Measurements from ENCODE around the gene SLC13A3. TPM values are rescaled to one million over a fixed set of nuclear protein-coding genes. Genes with fewer than 3 reads are reported as not detected.

SLC13A3 gene
- total RNA-seq, 1 experiment from 2014 or later, result 17.5 TPM

DNA sequence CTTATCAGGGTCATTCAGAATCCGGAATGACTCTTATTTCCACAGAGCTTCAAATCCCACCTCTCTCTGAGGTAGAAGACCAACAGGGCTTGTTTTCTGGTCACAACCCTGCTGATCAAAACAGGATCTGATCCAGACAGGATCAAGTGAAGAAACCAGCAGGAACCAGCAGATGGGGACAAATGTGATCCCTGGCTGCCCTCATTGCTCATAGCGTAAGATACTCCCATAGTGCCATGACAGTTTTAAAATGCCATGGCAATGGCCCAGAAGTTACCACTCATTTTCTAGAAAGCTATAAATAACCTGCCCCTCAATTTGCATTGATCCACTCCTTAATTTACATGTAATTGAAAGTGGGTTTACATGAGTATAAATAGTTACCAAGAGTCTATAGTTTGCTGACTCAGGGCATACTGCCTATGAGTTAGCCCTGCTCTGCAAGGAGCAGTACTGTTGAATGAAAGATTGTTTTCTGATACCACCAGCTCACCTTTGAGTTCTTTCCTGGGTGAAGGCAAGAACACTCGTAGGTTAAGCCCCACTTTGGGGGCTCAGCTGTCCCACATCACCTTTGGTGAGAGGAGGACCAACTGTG lies 131.7 kb downstream of the SLC13A3 start:
- H2BK120ac ChIP-seq (ENCODE audit: low read depth, low read length, poor library complexity, severe bottlenecking), result no peak overlapping the region
- TF ChIP-seq, protein P1, sequence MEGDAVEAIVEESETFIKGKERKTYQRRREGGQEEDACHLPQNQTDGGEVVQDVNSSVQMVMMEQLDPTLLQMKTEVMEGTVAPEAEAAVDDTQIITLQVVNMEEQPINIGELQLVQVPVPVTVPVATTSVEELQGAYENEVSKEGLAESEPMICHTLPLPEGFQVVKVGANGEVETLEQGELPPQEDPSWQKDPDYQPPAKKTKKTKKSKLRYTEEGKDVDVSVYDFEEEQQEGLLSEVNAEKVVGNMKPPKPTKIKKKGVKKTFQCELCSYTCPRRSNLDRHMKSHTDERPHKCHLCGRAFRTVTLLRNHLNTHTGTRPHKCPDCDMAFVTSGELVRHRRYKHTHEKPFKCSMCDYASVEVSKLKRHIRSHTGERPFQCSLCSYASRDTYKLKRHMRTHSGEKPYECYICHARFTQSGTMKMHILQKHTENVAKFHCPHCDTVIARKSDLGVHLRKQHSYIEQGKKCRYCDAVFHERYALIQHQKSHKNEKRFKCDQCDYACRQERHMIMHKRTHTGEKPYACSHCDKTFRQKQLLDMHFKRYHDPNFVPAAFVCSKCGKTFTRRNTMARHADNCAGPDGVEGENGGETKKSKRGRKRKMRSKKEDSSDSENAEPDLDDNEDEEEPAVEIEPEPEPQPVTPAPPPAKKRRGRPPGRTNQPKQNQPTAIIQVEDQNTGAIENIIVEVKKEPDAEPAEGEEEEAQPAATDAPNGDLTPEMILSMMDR (conservative IDR thresholded peaks at IDR 0.05), result no peak
- Mint-ChIP-seq H3K4me3 (no peak overlapping the region; a peak in 1 of 5 replicates), H3K4me1 (peaks cover 0 to 6% of the 10 kb centered on the region in 2 experiments; a peak in 3 of 4 replicates), H3K9me3 (peaks cover 0 to 5% of the 10 kb centered on the region in 2 experiments; a peak in 2 of 5 replicates), H3K27me3 (ENCODE audit: low read depth) (peaks cover 33% of the 10 kb centered on the region), H3K27ac (no peak overlapping the region), H3K36me3 (ENCODE audit: insufficient read depth in 1 of 3, low read depth in 3 of 3) (no peaks in the 10 kb centered on the region; a peak in 1 of 7 replicates)
- no peak overlapping the region for H2BK15ac ChIP-seq (ENCODE audit: low read depth, low read length)
- no peak overlapping the region for H2AFZ ChIP-seq (ENCODE audit: low read length)
- no peak overlapping the region for H2BK5ac ChIP-seq (ENCODE audit: insufficient read length, low read length)
- no peak overlapping the region for H2BK20ac ChIP-seq (ENCODE audit: low read depth, low read length, poor library complexity, severe bottlenecking)
- H3K79me1 ChIP-seq (ENCODE audit: insufficient read depth, low read depth, low read length, poor library complexity, severe bottlenecking), result no peaks in the 10 kb centered on the region
- no peaks in the 10 kb centered on the region for H3K23me2 ChIP-seq (ENCODE audit: insufficient read length, low read depth, low read length, poor library complexity, severe bottlenecking)
- H3K56ac ChIP-seq (ENCODE audit: insufficient read length, low read depth, low read length), result no peak overlapping the region
- H2AK5ac ChIP-seq (ENCODE audit: insufficient read length, low read length), result no peak overlapping the region
- H3K4me1 ChIP-seq (ENCODE audit: insufficient read depth, low read length), result no peaks in the 10 kb centered on the region
- H3K4me2 ChIP-seq (ENCODE audit: insufficient read depth, insufficient read length, low read length), result no peak overlapping the region
- H3K79me2 ChIP-seq (ENCODE audit: insufficient read depth, low read length), result no peaks in the 10 kb centered on the region
- WGBS (ENCODE audit: extremely low coverage, insufficient read length, low lambda C conversion rate), result no CpG with 5 or more reads among the region's 3 CpGs
- H4K5ac ChIP-seq (ENCODE audit: insufficient read length, low read depth, low read length), result no peak overlapping the region
- no peak overlapping the region for H4K91ac ChIP-seq (ENCODE audit: insufficient read length, low read depth, low read length)
- no peak overlapping the region for H3K27ac ChIP-seq (ENCODE audit: insufficient read length, low read depth, low read length)
- H3K4ac ChIP-seq (ENCODE audit: low read depth, low read length), result no peak overlapping the region
- H2BK12ac ChIP-seq (ENCODE audit: insufficient read length, low read depth, low read length), result no peak overlapping the region
- no peak overlapping the region for H3K14ac ChIP-seq (ENCODE audit: insufficient read depth, low read length)
- no peak overlapping the region for H3K18ac ChIP-seq (ENCODE audit: insufficient read length, low read depth, low read length)
- no peaks in the 10 kb centered on the region for H4K20me1 ChIP-seq (ENCODE audit: control insufficient read depth, insufficient read depth, insufficient read length)
- H3K27me3 ChIP-seq (ENCODE audit: insufficient read depth, low read length), result no peaks in the 10 kb centered on the region
- no peak overlapping the region for H3T11ph ChIP-seq (ENCODE audit: low read length)
- no peak overlapping the region for H3K23ac ChIP-seq (ENCODE audit: insufficient read length, low read depth, low read length)
- no peak for DNase-seq
- no peak overlapping the region for H4K8ac ChIP-seq (replicated peaks; ENCODE audit: insufficient read length, low read depth, low read length)
- H3K9ac ChIP-seq (ENCODE audit: extremely low read depth, insufficient read length, low read length), result no peak overlapping the region
- no peaks in the 10 kb centered on the region for H3K9me3 ChIP-seq (ENCODE audit: control insufficient read depth, low read depth, low read length)

Measured in H9 (cell line).